WI38 (cell line): ENCODE measurements around the gene PHF13.

Experiments used
- H3K4me3 ChIP-seq: 2 replicates; pipeline ENCODE4 v1.5.1; 2011; ENCODE audit warnings: low read depth, mild to moderate bottlenecking, control low read depth, low read length
- TF ChIP-seq, protein P1 (sequence below): IDR thresholded peaks from 2 replicates; pipeline ENCODE4 v1.5.1; 2012; ENCODE audit warnings: low read depth, mild to moderate bottlenecking, control low read depth, low read length

The PHF13 gene

DNA sequence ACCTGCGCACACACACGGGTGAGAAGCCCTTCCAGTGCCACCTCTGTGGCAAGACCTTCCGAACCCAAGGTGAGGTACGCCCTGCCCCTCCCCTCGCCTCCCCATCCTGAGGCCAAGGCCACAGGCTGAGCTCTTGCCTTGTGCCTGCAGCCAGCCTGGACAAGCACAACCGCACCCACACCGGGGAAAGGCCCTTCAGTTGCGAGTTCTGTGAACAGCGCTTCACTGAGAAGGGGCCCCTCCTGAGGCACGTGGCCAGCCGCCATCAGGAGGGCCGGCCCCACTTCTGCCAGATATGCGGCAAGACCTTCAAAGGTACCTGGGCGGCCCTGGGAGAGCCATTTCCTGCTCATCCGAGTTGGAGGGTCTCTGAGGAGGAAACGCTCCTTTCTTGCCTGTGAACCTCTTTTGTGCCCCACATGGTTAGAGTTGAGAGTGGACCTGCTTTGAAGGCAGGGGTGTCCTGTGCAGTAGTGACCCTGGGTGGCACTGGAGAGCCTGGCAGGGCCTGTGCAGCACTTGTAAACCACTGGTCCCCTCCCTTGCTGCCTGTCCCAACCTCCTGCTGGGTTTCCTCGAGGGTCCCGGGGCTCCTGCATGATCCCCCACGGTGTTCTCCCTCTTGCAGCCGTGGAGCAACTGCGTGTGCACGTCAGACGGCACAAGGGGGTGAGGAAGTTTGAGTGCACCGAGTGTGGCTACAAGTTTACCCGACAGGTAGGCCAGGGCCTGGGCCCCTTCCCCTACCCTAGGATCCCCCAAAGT, 25.2 kb upstream of the PHF13 start:
- TF ChIP-seq, protein P1, sequence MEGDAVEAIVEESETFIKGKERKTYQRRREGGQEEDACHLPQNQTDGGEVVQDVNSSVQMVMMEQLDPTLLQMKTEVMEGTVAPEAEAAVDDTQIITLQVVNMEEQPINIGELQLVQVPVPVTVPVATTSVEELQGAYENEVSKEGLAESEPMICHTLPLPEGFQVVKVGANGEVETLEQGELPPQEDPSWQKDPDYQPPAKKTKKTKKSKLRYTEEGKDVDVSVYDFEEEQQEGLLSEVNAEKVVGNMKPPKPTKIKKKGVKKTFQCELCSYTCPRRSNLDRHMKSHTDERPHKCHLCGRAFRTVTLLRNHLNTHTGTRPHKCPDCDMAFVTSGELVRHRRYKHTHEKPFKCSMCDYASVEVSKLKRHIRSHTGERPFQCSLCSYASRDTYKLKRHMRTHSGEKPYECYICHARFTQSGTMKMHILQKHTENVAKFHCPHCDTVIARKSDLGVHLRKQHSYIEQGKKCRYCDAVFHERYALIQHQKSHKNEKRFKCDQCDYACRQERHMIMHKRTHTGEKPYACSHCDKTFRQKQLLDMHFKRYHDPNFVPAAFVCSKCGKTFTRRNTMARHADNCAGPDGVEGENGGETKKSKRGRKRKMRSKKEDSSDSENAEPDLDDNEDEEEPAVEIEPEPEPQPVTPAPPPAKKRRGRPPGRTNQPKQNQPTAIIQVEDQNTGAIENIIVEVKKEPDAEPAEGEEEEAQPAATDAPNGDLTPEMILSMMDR, result no peak

DNA sequence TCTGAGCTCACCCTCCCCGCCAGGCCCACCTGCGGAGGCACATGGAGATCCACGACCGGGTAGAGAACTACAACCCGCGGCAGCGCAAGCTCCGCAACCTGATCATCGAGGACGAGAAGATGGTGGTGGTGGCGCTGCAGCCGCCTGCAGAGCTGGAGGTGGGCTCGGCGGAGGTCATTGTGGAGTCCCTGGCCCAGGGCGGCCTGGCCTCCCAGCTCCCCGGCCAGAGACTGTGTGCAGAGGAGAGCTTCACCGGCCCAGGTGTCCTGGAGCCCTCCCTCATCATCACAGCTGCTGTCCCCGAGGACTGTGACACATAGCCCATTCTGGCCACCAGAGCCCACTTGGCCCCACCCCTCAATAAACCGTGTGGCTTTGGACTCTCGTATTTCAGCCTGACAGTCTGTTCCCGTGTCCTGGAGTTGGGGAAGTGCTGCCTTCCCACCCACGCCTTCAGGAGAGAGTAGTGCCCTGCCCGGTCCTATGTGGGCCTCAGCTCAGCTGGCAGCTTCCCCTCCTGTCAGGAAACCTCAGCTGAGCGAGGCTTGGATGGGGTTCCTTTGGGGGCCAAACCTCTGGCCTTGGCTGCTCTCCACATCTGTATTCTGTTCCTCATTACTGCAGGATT, 24.5 kb upstream of the PHF13 start:
- TF ChIP-seq, protein P1, result no peak
- no peak overlapping the region for H3K4me3 ChIP-seq

More for the DNA sequence above, 25.2 kb upstream of the PHF13 start:
- H3K4me3 ChIP-seq, result no peak overlapping the region

DNA sequence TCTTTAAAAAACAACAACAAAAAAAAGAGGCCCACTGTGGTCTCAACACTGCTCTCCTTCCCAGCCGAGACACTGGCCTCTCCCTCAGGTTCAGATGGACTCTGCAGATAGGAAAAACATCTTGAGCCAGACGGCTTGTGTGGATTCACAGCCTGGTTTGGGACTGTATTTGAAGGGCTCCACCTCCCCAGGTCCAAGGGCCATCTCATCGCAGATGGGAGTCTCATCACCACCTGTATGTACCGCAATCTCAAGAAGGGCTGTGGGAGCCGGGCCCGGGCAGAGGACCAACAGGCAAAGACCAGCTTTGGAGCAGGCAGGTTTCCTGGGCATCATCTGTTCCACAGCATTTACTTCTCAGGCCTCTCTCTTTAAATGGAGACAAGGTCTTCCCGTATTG, 23.5 kb upstream of the PHF13 start:
- TF ChIP-seq, protein P1, result no peak
- H3K4me3 ChIP-seq, result no peak overlapping the region

DNA sequence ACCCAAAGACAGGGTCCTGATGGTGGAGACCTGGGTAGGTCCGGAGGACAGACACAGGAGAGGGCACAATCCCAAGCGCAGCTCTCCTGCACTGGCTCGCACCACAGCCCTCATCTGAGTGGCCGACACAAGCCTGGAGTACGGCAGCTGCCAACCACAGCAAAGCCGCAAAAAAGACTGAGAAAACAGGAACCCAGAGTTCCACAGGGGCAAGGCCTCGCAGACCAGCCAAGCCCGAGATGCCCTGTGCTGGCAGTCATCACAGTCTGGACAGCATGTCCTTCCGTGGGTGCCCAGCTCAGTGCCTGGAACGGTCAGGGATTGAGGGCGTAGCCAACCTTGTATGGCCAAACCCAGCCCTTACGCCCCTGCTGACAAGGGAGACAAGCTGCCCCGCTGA, 22.3 kb upstream of the PHF13 start:
- H3K4me3 ChIP-seq, result no peak overlapping the region
- TF ChIP-seq, protein P1, result no peak

DNA sequence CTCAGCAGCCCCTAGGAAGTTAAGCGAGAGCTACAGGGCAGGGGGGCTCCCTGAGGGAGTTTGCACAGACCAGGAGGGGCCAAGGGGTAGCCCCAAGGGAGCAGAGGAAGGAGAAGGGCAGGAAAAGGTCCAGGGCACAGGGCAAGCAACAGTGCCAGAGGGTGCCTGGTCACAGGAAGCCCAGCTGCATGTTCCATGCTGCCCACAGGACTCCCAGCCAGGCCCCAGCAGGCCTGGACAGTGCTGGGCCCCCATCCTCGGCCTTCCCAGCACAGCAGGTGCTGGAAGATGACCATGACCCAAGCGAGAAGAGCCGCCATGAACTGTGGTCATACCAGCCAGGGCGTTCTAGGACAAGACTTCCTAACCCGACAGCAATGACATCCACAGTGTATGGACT, 21.9 kb upstream of the PHF13 start:
- no peak overlapping the region for H3K4me3 ChIP-seq
- TF ChIP-seq, protein P1, result no peak

DNA sequence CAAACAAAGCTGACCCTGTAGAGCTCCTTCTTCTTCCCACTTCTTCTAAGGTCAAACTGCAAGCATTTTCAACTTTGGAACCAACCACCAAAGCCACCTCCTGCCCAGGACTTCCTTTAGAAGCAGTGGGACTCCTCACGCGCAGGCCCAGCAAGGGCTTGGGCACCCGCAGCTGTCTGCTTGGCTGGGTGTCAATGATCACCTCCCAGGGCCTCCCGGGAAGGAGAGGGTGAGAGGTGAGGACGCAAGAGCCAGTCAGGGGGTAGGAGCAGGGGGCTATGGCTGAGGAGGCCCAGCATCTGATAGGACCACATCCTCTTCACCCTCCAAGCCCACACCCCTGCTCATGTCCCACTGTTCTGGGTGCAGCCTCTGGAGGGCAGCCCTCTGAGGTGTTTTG, 21.1 kb upstream of the PHF13 start:
- TF ChIP-seq, protein P1, result no peak

DNA sequence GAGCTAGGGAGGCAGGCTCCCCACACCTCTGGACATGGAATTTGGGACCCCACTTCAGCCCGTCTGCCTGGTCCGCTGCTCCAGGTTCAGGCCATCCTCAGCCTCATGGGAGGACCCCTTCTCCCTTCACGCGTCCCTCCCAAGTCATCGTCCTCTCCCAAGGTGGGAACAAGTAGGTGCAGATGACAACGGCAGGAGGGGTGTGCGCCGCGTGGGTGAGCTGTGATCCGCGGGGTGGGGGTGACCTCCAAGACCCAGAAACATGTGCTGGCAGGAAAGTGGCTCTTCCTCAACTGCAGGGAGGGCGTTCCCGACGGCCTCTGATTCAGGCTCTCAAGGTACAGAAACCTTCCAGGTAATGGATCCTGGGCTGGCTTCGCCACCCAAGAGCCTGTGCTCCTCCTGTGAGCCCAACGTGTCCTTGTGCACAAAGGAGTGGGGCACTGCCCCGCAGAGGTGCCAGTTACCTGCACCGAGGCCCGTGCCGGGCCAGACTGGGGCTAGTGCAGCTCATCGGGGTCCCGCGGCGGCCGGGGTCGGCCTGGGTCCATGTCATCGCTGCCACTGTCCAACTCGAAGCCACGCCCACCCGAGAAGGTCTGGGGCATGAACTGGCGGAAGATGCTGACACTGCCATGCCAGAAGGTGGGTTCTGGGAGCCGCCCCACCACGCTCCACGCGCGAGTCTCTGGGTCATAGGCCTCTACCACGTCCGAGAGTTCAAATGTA, 20.5 kb upstream of the PHF13 start:
- TF ChIP-seq, protein P1, result no peak
- H3K4me3 ChIP-seq, result no peak overlapping the region

More for the DNA sequence above, 21.1 kb upstream of the PHF13 start:
- no peak overlapping the region for H3K4me3 ChIP-seq
